Activated T-cell treated with anti-CD3 and anti-CD28 coated beads, Interleukin-2, amount 50 U/mL, for 4 hours (primary cell): ENCODE measurements around the gene PBLD. TPM values are rescaled to one million over a fixed set of nuclear protein-coding genes. Genes with fewer than 3 reads are reported as not detected.
A peak's percentile ranks its signal among the peaks of the same experiment; 100 is the strongest.
"Not testable (repeated sequence)": the region's sequence is repeated elsewhere in the genome, so short reads cannot be mapped to it uniquely, and the experiment has no call there.

Experiments used
- ATAC-seq, 2 donors: fragments of 200-7000 bp; cut with Tn5 transposase; one replicate each; pipeline ENCODE4 v1.10.0; 2021
- DNase-seq: peaks from one replicate; pipeline ENCODE4 v3.0.0-alpha.2; 2020
- H3K27me3 Mint-ChIP-seq: one replicate; pipeline ENCODE4 v1.8.0; 2021; ENCODE audit warnings: low read depth, mixed read lengths
- H3K36me3 Mint-ChIP-seq: one replicate; pipeline ENCODE4 v1.8.0; 2022; ENCODE audit warnings: mixed read lengths; ENCODE audit not compliant: insufficient read depth
- H3K4me1 Mint-ChIP-seq: one replicate; pipeline ENCODE4 v1.8.0; 2021; ENCODE audit warnings: low read depth, mixed read lengths
- H3K4me3 Mint-ChIP-seq: one replicate; pipeline ENCODE4 v1.8.0; 2021; ENCODE audit warnings: mild to moderate bottlenecking, moderate library complexity, mixed read lengths
- H3K9me3 Mint-ChIP-seq: one replicate; pipeline ENCODE4 v1.8.0; 2021; ENCODE audit warnings: mixed read lengths
- total RNA-seq, 3 donors: library from RNA; stranded (reverse); gene quantifications; one replicate each; pipeline ENCODE4 v1.2.1, GENCODE V29; 2021

PBLD gene
- total RNA-seq, 3 donors from 2014 or later, result 0.18 to 1.1 (median 0.37) TPM

DNA sequence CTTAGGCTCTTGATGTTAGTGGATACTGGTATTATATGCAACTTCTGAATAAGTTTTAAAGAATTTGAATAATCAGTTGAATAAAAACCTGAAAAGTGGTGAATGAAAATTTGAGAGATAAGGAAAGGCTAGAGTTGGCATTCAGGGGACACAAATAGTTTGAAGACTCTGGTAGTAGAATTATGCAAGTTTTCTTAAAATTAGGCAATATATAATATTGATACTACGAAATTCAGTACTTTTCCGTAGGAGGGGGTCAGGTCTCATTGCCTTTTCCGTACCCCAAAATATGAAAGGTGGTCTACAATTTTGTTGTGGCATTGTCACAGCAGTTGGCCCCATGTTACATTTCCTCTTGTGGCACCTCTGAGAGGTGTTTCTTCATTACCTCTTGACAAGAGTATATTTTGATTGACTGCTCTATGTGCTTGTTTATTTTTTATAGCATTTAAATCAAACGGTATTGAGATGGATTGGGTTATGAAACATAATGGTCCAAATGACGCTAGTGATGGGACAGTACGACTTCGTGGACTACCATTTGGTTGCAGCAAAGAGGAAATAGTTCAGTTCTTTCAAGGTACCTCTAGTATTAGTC, 4.1 kb upstream of the PBLD start:
- Mint-ChIP-seq H3K4me3 (peak overlapping the region; percentile 100), H3K36me3 (peaks cover 58% of the 10 kb centered on the region), H3K27me3 (no peaks in the 10 kb centered on the region), H3K4me1 (peaks cover 49% of the 10 kb centered on the region), H3K9me3 (no peaks in the 10 kb centered on the region)
- no peak for DNase-seq
- no peak for ATAC-seq

DNA sequence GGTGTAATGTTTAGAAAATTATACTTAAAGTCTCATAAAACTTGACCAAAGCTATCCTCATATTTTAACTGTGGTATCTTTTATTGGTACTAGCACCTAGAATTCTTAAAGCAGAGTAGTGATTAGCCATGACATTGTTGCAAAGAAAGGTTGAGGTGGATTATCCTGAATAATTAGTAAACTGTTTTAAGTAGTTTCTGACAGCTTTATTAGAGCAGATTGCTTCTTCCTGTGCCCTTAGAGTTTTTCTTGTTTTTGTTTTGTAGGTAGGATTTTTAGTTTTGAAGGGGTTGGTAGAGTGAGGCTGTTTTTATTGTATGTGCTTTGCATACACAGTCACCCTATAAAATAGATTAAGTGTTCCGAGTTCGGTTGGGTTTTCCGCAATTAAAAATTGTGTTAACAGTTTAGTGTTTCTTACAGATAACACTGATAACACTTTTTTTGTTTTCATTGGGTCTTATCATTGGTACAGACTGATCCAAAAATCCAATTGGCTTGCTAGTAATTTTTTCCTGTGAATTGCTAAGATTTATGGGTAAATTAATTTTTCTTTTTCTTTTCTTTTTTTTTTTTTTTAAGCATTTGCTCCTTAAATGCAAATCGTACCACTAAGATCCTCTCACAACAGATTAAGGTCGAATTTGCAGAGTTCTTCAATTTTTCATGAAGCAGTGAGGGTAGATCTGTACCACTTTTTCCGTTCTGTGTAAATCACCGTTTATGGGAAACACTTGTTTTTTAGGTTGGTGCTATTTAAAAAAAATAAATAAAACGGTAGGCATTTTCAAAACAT, 2.1 kb upstream of the PBLD start:
- H3K9me3 Mint-ChIP-seq, result no peaks in the 10 kb centered on the region
- peak overlapping the region; percentile 100 for H3K4me3 Mint-ChIP-seq
- no peaks in the 10 kb centered on the region for H3K27me3 Mint-ChIP-seq
- peaks cover 61% of the 10 kb centered on the region for H3K4me1 Mint-ChIP-seq
- no peak for DNase-seq
- ATAC-seq, result no peak
- peaks cover 43% of the 10 kb centered on the region for H3K36me3 Mint-ChIP-seq

DNA sequence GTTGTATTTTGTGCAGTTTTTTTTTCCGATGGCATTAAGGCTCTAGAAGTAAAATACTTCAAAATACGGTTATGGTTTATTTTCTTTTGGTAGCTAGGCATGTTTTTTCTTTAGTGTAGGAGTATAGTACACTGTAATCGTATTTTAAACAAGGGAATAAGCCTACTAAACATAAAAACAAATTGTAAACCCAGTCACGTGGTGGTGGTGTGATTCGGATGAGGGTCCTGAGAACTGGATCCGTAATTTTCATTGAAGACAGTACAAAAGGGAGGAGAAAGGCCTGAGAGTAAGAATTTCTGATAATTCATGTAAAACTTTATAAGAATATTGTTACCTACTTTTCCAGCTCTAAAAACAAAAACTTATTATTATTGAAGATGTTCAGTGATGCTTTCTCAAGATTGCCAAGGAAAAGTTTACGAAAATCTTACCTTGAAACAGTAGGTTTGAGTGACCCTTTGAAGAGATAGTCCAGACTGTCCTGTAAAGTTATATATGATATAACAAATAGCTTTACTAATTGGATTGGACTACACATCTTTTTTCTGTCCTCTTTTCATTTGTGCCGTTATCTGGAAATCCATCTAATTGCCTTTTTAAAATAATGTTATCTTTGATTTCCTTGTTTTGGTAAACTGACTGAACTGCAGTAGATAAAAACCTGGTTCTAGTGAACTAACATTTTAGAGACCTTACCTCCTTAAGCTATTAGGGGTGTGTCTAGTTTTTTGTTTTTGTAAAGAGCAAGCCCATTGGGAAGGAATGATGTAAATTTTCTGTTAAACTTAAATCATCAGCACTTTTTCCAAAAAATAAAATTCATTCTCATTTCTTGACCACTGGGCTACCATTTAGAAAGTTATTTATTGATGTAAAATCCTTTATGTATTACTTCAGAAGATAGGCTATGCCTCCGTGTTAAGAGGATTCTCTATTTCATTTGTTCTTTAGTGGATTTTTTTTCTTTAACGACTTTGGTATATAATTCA, 1.0 kb upstream of the PBLD start:
- H3K27me3 Mint-ChIP-seq, result no peaks in the 10 kb centered on the region
- peak overlapping the region; percentile 100 for H3K4me3 Mint-ChIP-seq
- H3K9me3 Mint-ChIP-seq, result no peaks in the 10 kb centered on the region
- peaks cover 35% of the 10 kb centered on the region for H3K36me3 Mint-ChIP-seq
- DNase-seq (no peak), ATAC-seq (no peak)
- peaks cover 61% of the 10 kb centered on the region for H3K4me1 Mint-ChIP-seq

DNA sequence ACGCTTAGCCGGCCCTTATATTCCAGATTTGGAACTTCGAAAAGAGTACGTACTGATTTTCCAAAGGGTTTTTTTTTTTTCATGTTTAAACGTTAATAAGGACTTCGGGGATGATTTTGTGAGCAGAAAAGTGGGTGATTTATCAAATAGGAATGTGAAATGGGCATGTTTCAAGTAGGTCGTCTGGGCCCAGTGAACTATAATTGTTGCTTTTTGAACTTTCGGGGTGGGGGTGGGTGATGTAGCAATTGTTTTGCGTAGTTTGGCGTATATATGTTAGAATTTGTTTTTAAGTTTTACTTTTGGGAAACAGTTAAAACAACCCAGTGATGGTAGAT, 299 bp upstream of the PBLD start:
- H3K9me3 Mint-ChIP-seq, result no peaks in the 10 kb centered on the region
- no peak for ATAC-seq
- H3K36me3 Mint-ChIP-seq, result peaks cover 32% of the 10 kb centered on the region
- H3K4me3 Mint-ChIP-seq, result peak overlapping the region; percentile 100
- no peak for DNase-seq
- H3K27me3 Mint-ChIP-seq, result no peaks in the 10 kb centered on the region
- H3K4me1 Mint-ChIP-seq, result peaks cover 63% of the 10 kb centered on the region

DNA sequence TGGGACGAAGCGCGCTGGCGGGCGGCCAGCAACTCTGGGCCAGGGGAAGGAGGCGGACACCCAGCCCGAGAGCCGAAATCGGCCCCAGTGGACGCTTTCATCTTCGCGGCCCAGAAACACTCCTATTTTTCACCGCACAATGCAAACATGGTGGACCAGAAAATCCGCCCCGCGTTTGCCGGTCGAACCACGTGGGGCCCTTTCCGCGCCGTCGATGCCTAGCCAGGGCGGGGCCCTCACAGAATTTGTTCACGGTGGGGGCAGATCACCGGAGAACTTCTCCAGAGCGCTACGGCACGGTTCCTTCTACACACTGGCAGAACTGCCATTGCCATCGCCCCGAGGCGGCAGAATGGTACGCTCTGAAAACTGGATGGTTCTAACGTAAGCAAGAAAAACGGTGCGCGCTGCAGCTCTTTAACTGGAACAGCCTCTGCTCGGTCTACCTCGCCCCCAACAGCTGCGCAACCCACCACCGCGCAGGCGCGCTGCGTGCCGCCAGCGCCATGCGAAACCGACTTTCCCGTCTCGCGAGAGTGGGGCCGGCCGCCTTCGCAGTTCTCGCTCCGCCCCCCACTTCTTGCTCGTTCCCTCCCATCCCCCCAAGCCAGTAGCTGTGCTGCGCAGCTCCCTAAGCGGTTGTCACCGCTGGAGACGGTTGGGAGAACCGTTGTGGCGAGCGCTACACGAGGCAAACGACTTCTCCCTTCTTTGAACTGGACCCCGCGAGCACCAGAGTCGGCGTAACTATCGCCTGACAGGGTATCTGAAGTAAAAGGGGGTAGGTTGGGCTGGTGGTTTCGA, 1.1 kb downstream of the PBLD start, which contains the start of gene HNRNPH3:
TSS of gene HNRNPH3 (plus strand) at position 610 of the 804 bp plus-strand sequence. CDS start 5,158 bp downstream, outside the sequence.
- peaks cover 23% of the 10 kb centered on the region for H3K36me3 Mint-ChIP-seq

DNA sequence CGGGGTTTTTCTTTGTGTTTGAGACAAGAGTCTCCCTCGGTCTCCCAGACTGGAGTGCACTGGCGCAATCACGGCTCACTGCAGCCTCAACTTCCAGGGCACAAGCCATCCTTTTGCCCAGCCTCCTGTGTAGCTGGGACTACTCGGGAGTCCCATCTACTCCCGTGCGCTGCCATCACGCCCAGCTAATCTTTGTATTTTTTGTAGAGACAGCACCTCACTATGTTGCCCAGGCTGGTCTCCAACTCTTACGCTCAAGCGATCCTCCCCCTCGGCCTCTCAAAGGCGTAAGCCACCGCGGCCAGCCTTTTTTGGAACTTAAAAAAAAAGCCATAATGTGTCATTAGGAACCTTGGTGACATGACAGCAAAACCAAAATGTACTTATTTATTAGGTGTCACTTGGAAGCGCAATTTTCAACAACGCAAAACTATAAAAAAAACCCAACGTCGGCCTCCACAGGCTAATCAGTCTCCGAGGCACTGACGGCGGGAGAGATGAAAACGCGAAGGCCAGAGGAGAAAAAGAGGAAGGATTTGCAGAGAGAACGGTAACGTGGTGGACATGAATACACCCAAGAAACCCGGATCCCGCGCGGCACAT, 1.8 kb downstream of the PBLD start:
- ATAC-seq (no peak), DNase-seq (peak; percentile 19)
- no peaks in the 10 kb centered on the region for H3K9me3 Mint-ChIP-seq
- H3K36me3 Mint-ChIP-seq, result peaks cover 18% of the 10 kb centered on the region
- peak overlapping the region; percentile 100 for H3K4me3 Mint-ChIP-seq
- no peaks in the 10 kb centered on the region for H3K27me3 Mint-ChIP-seq
- H3K4me1 Mint-ChIP-seq, result peaks cover 43% of the 10 kb centered on the region

More for the DNA sequence above, 1.1 kb downstream of the PBLD start, which contains the start of gene HNRNPH3:
- no peaks in the 10 kb centered on the region for H3K9me3 Mint-ChIP-seq
- H3K27me3 Mint-ChIP-seq, result no peaks in the 10 kb centered on the region
- peaks cover 50% of the 10 kb centered on the region for H3K4me1 Mint-ChIP-seq
- peak; percentile 87 to 91 for ATAC-seq
- peak; percentile 99 for DNase-seq
- peak within 1 kb of the TSS; percentile 100 for H3K4me3 Mint-ChIP-seq

DNA sequence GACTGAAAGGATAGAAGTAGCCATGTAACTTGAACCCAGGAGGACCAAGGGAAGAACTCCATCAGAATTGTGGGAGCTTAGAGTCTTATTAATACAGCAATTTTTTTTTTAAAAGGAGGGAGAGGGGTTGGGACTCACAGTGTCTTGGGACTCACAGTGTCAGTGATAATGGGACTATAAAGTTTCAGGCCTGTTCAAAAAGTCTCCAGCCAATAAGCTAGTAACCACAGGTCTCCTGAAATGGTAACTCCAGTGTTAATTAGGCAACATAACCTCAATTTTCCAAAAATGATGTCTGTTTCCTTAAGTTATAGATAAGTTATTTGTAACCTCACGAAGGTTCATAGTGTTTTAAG, 3.2 kb downstream of the PBLD start:
- Mint-ChIP-seq H3K36me3 (peaks cover 12% of the 10 kb centered on the region), H3K4me1 (peaks cover 31% of the 10 kb centered on the region), H3K4me3 (no peak overlapping the region), H3K27me3 (no peaks in the 10 kb centered on the region), H3K9me3 (no peaks in the 10 kb centered on the region)
- ATAC-seq (no peak), DNase-seq (no peak)

DNA sequence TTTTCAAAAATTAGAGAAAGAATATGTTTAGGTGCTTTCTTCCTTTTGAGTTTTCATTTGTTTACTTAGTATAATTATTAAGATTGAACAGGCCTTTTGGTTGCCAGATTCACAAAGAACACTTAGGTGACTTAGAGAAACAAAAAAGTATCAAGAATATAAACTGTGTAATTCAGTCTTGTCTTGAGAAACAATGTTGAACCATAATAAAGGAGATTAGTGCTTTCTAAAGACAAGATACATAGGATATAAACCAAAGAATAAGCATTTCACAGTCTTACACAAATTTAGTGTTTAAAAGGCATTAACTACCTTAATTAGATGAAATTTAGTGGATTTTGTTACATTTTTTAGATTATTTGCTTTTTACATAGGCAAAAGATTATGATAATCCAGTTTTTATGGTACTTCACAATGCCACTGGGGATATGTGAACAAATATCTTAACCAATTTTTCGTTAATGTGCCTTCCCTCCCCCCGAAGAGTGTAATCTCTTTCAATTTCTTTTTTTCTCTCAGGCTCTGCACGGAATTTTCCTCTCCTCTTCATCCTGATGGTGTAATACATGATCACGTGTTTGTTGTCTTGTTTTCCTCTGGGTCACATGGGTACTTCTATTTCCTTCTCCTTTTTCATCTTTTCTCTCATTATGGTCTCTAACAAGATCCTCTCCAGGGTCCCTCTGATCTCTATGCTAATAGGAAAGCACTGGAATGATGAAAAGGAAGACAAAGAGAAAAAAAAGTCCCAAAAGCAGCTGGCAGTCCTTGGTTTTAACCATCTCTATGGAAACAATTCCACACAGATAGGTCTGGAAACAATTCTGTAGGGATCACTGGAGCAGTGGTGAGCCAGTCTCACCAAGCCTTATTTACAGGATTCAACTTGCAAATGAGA, 4.6 kb downstream of the PBLD start:
- DNase-seq, result no peak
- Mint-ChIP-seq H3K27me3 (no peaks in the 10 kb centered on the region), H3K4me3 (peak overlapping the region; percentile 12), H3K9me3 (no peaks in the 10 kb centered on the region), H3K4me1 (peaks cover 25% of the 10 kb centered on the region), H3K36me3 (peaks cover 4% of the 10 kb centered on the region)
- no peak for ATAC-seq

DNA sequence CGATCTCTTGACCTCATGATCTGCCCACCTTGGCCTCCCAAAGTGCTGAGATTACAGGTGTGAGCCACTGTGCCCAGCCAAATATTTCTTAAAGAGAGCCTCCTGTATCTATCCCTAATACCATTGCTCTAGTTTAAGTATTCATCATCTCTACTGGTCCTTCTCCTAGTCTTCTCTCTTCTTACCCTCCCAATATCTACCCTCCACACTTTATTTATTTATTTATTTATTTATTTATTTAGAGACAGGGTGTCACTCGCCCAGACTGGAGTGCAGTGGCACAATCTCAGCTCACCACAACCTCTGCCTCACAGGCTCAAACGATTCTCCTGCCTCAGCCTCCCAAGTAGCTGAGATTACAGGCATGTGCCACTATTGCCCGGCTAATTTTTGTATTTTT, 8.3 kb downstream of the PBLD start:
- not testable (repeated sequence) for H3K4me1 Mint-ChIP-seq, H3K36me3 Mint-ChIP-seq, H3K27me3 Mint-ChIP-seq, DNase-seq, H3K9me3 Mint-ChIP-seq, H3K4me3 Mint-ChIP-seq, ATAC-seq

DNA sequence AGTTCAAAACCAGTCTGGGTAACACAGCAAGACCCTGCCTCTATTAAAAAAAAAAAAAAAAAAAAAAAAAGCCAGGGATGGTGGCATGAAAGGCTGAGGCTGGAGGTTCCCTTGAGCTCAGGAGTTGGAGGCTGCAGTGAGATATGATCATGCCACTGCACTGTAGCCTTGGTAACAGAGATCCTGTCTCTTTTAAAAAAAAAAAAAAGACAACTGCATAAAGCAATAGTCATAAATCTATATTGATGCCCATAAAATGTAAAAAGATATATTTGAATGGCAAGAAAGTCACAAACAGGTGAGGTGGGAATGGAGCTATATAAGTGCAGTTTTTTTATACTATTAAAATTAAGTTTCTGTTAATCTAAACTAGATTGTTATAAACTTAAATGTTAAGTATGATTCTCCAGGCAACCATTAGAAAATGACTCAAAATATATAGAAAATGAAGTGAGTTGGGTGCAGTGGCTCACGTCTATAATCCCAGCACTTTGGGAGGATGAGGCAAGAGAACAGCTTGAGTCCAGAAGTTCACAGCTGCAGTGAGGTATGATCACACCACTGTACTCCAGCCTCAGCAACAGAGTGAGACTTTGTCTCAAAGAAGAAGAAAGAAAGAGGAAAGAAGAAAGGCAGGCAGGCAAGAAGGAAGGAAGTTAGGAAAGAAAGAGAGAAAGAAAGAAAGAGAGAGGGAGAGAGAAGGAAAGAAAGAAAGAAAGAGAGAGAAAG, 14.2 kb downstream of the PBLD start:
- peaks cover 11% of the 10 kb centered on the region for H3K9me3 Mint-ChIP-seq
- DNase-seq (no peak), ATAC-seq (no peak)
- peaks cover 6% of the 10 kb centered on the region for H3K4me1 Mint-ChIP-seq
- H3K27me3 Mint-ChIP-seq, result no peaks in the 10 kb centered on the region
- no peaks in the 10 kb centered on the region for H3K36me3 Mint-ChIP-seq
- no peak overlapping the region for H3K4me3 Mint-ChIP-seq

DNA sequence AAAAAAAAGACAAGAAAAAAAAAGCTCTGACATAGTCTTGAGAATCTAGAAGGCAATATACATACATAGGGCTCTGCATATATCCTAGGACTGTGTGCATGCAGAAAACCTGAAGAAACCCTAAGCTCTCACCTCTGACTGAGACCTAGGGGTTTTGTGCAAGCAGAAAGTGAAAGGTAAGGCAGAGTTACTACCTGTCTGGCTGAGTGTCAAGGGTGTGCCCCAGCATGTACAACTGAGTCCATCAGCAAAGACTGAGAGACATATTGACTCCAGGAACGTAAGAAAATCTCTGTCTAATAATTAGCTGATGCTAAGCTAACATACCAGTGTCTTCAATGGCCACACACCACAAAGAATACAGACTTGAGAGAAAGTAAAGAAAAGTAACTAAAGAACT, 17.1 kb downstream of the PBLD start:
- H3K4me3 Mint-ChIP-seq, result no peak overlapping the region
- no peak for DNase-seq

DNA sequence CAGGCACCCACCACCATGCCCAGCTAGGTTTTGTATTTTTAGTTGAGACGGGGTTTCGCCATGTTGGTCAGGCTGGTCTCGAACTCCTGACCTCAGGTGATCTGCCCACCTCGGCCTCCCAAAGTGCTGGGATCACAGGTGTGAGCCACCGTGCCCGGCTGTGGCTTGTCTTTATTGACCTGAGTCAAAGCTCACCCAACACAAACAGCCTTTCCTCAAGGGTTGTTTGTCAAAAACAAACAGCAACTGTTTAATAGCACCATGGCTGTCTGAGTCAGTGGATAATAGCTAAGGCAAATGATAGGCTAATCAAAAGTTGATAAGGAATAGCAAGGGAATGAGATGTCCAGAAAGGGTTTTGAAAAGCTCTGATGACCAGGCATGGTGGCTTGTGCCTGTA, 17.8 kb downstream of the PBLD start:
- H3K4me1 Mint-ChIP-seq, ATAC-seq, H3K36me3 Mint-ChIP-seq: not testable (repeated sequence)

More for the DNA sequence above, 17.1 kb downstream of the PBLD start:
- peaks cover 6% of the 10 kb centered on the region for H3K4me1 Mint-ChIP-seq
- no peaks in the 10 kb centered on the region for H3K36me3 Mint-ChIP-seq
- H3K27me3 Mint-ChIP-seq, result no peaks in the 10 kb centered on the region
- peaks cover 11% of the 10 kb centered on the region for H3K9me3 Mint-ChIP-seq
- ATAC-seq, result no peak

More for the DNA sequence above, 17.8 kb downstream of the PBLD start:
- not testable (repeated sequence) for H3K4me3 Mint-ChIP-seq, DNase-seq, H3K27me3 Mint-ChIP-seq
- peaks cover 11% of the 10 kb centered on the region for H3K9me3 Mint-ChIP-seq
